K562 (cell line): ENCODE data around the gene TIMP1. TPM values are rescaled to one million over a fixed set of nuclear protein-coding genes. Genes with fewer than 3 reads are reported as not detected.

Experiments used
- CBX8 ChIP-seq: fragments of 200-600 bp; sonication (generic); IDR thresholded peaks from 2 replicates; pipeline ENCODE4 v1.6.1; 2012; ENCODE audit warnings: borderline replicate concordance, mixed run types, low read depth, mild to moderate bottlenecking, moderate library complexity, mixed read lengths, low read length, control low read depth, inconsistent platforms; ENCODE audit not compliant: poor library complexity, severe bottlenecking; ENCODE audit errors: extremely low read depth
- CTCFL ChIP-seq: IDR thresholded peaks from 2 replicates; pipeline ENCODE4 v1.6.1; 2011; ENCODE audit warnings: borderline replicate concordance, low read depth, mild to moderate bottlenecking, moderate library complexity, low read length; ENCODE audit not compliant: insufficient read depth, poor library complexity, severe bottlenecking
- E2F3 ChIP-seq: fragments of 250-450 bp; sonication (Bioruptor Pico); IDR thresholded peaks from 2 replicates; pipeline ENCODE4 v1.4.0; 2020; ENCODE audit warnings: mild to moderate bottlenecking
- FOSL1 ChIP-seq: fragments of 200-800 bp; sonication (Bioruptor generic); conservative IDR thresholded peaks from 2 replicates; pipeline ENCODE4 v1.6.1; 2016; ENCODE audit warnings: missing genetic modification characterization, missing compliant biosample characterization
- HES1 ChIP-seq: fragments of 450-650 bp; IDR thresholded peaks from 2 replicates; pipeline ENCODE4 v1.6.1; 2016; ENCODE audit warnings: low read depth, mild to moderate bottlenecking, moderate library complexity
- MNT ChIP-seq, 2 experiments: fragments of 450-650 bp; conservative IDR thresholded peaks; 2 replicates each; pipeline ENCODE4 v1.6.1; 2017; ENCODE audit warnings: mild to moderate bottlenecking in 2 of 2, moderate library complexity in 2 of 2
- NCOA1 ChIP-seq: fragments of 450-650 bp; IDR thresholded peaks from 2 replicates; pipeline ENCODE4 v1.6.1; 2016; ENCODE audit warnings: low read depth
- NCOA6 ChIP-seq: fragments of 450-650 bp; IDR thresholded peaks from 2 replicates; pipeline ENCODE4 v1.6.1; 2017; ENCODE audit warnings: mild to moderate bottlenecking
- POLR3A ChIP-seq: IDR thresholded peaks from 2 replicates; pipeline ENCODE4 v1.6.1; 2011; ENCODE audit warnings: borderline replicate concordance, mild to moderate bottlenecking, moderate library complexity; ENCODE audit not compliant: insufficient read length, insufficient read depth; ENCODE audit errors: extremely low read depth
- SIN3B ChIP-seq: fragments of 450-650 bp; IDR thresholded peaks from 2 replicates; pipeline ENCODE4 v1.6.1; 2017; ENCODE audit warnings: low read depth, mild to moderate bottlenecking, moderate library complexity
- SMAD1 ChIP-seq: fragments of 150-350 bp; IDR thresholded peaks from 2 replicates; pipeline ENCODE4 v1.6.1; 2014; ENCODE audit warnings: low read length, low read depth; ENCODE audit not compliant: partially characterized antibody
- SNAPC5 ChIP-seq: fragments of 250-450 bp; sonication (Bioruptor Pico); IDR thresholded peaks from 2 replicates; pipeline ENCODE4 v1.8.0; 2021; ENCODE audit warnings: moderate library complexity, mild to moderate bottlenecking, inconsistent platforms
- SNRNP70 ChIP-seq: fragments of 200-400 bp; formaldehyde crosslinking; optimal IDR thresholded peaks from 2 replicates; pipeline ENCODE3; 2017; ENCODE audit warnings: low read depth, low read length
- STAT5B ChIP-seq: fragments of 250-450 bp; sonication (Bioruptor Pico); IDR thresholded peaks from 2 replicates; pipeline ENCODE4 v1.8.0; 2021; ENCODE audit warnings: mild to moderate bottlenecking, inconsistent platforms
- TEAD1 ChIP-seq, 2 experiments: fragments of 450-650 bp in 1 of 2; sonication (generic) in 1 of 2; formaldehyde crosslinking; IDR thresholded peaks; 2 replicates each; pipeline versions ENCODE4 v1.4.0 to v1.8.0; 2020 to 2022; ENCODE audit warnings: mild to moderate bottlenecking in 2 of 2, missing genetic modification reagents in 1 of 2
- TRIM24 ChIP-seq, 2 experiments: fragments of 450-650 bp; IDR thresholded peaks; 2 replicates each; pipeline ENCODE4 v1.6.1; 2016
- VEZF1 ChIP-seq: fragments of 200-800 bp; sonication (Bioruptor generic); IDR thresholded peaks from 2 replicates; pipeline ENCODE4 v1.6.1; 2017; ENCODE audit warnings: missing genetic modification characterization, missing compliant biosample characterization
- ZBTB5 ChIP-seq: fragments of 450-650 bp; IDR thresholded peaks from 2 replicates; pipeline ENCODE4 v1.6.1; 2017; ENCODE audit warnings: antibody characterized with exemption
- polyA plus RNA-seq, 8 experiments: library from polyadenylated mRNA; depleted of rRNA in 4 of 8; stranded (reverse) in 5 of 8; unstranded in 3 of 8; fragments of >200 nt; fragmentation: Nextera tagmentation in 2 of 8; fragmentation: Illumina TruSeq in 1 of 8; extraction: Ambion mirVana in 2 of 8; extraction: Trizol in 1 of 8; gene quantifications; 2 replicates each; pipeline versions ENCODE4 v1.2.1 to v1.2.3, GENCODE V29; 2011 to 2014; ENCODE audit warnings: inconsistent platforms in 1 of 8, missing spikeins in 1 of 8
- total RNA-seq, 7 experiments: library from RNA; depleted of rRNA in 6 of 7; stranded (reverse); fragments of >200 nt in 6 of 7; fragmentation: Illumina TruSeq in 2 of 7; extraction: Trizol in 2 of 7; gene quantifications; 2 replicates each; pipeline versions ENCODE4 v1.2.1 to v1.2.3, GENCODE V29; 2011 to 2021; ENCODE audit warnings: low replicate concordance in 1 of 7

TIMP1 gene
- total and polyA plus RNA-seq, 9 of the 15 experiments (the other 6 are each of a cell fraction or from before 2014, with no cell fraction given) = 115 to 699 (median 273) TPM

GRCh38 chrX:47581731-47582647, at the start of gene TIMP1 (continued):
- TF ChIP-seq SMAD1 (no peak), CTCFL (no peak), VEZF1 (CRISPR knock-in tag) (peak; percentile 83), STAT5B (CRISPR knock-in tag) (no peak), FOSL1 (tag) (peak; percentile 88), HES1 (no peak), NCOA1 (no peak), CBX8 (no peak), POLR3A (no peak), SIN3B (no peak), MNT (conservative IDR thresholded peaks at IDR 0.05) (0 out of 4 replicates have a peak, but pooled peaks of 1 of the 2 experiments have one; percentile 52), SNAPC5 (CRISPR knock-in tag) (no peak), E2F3 (CRISPR knock-in tag) (no peak), TEAD1 (CRISPR knock-in tag; IDR thresholded peaks at IDR 0.05) (peak in 1 of 2 experiments; percentile 51; a peak in 1 of 4 replicates), NCOA6 (no peak), TRIM24 (IDR thresholded peaks at IDR 0.05) (0 out of 4 replicates have a peak, but pooled peaks of 1 of the 2 experiments have one; percentile 39), SNRNP70 (no peak), ZBTB5 (no peak)
